Measurements from ENCODE around the gene SF3B6. TPM values are rescaled to one million over a fixed set of nuclear protein-coding genes. Genes with fewer than 3 reads are reported as not detected.

SF3B6 gene
- total and polyA plus RNA-seq, 12 donors: 29.2 to 81.7 (median 57.4) TPM

GRCh38 chr2:24050041-24050979 lies 25.8 kb downstream of the SF3B6 start:
- DNase-seq (peak; percentile 9 to 36), ATAC-seq (peak in 6 of 8 donors; percentile 1 to 24 (median 6))
- H3K4me1 ChIP-seq: peaks cover 0 to 38% (median 29%) of the 10 kb centered on the region in 9 donors
- intact Hi-C loops (cut with DNase I): loop anchor here in 1 of 10 donors (10.0 kb wide), 1 partner anchor 116 kb away; no protein-coding TSS in a partner anchor
- TF ChIP-seq CTCF (IDR thresholded peaks at IDR 0.05): no peak
- H3K27ac ChIP-seq: peak overlapping the region in 9 of 10 donors; percentile 39 to 79 (median 58)
- 3% methylated on average over 46 to 47 of the region's 47 CpGs for WGBS, 2 donors
- peaks cover 0 to 22% (median 0%) of the 10 kb centered on the region in 7 donors for H3K27me3 ChIP-seq
- H3K9me3 ChIP-seq: no peaks in the 10 kb centered on the region
- H3K36me3 ChIP-seq: no peaks in the 10 kb centered on the region
- H3K4me3 ChIP-seq: peak overlapping the region; percentile 59 to 93 (median 76)

- no peak for TF ChIP-seq CTCF (IDR thresholded peaks at IDR 0.05)
- peak within 1 kb of the TSS; percentile 59 to 93 (median 76) for H3K4me3 ChIP-seq
Measured at GRCh38 chr2:24049485-24050021, 26.6 kb downstream of the SF3B6 start, which contains the start of gene FKBP1B. TSS of gene FKBP1B (plus strand) at chr2:24049741. CDS start at chr2:24049850, 109 bp downstream.

GRCh38 chr2:24048769-24049484 lies 27.2 kb downstream of the SF3B6 start:
- Histone ChIP-seq H3K4me3 (peak overlapping the region; percentile 59 to 93 (median 76)), H3K9me3 (no peaks in the 10 kb centered on the region), H3K4me1 (peaks cover 0 to 38% (median 29%) of the 10 kb centered on the region in 9 donors), H3K27me3 (peaks cover 0 to 22% (median 0%) of the 10 kb centered on the region in 7 donors), H3K27ac (peak overlapping the region in 2 of 10 donors; percentile 44 to 68), H3K36me3 (no peaks in the 10 kb centered on the region)
- WGBS, 2 donors: 18 to 24% methylated on average over 23 of the region's 23 CpGs
- DNase-seq: no peak
- intact Hi-C loops (cut with DNase I): loop anchor here in 2 of 10 donors (5.0 to 10.0 kb wide), 2 partner anchors 33 to 124 kb away; partner anchors contain the start of genes ATAD2B (in 1 of the 2) and TP53I3 (in 1 of the 2)
- no peak for ATAC-seq
- no peak for TF ChIP-seq CTCF (IDR thresholded peaks at IDR 0.05)

More at GRCh38 chr2:24049485-24050021, 26.6 kb downstream of the SF3B6 start, which contains the start of gene FKBP1B:
- 1% methylated on average over 50 to 52 of the region's 52 CpGs for WGBS, 2 donors
- DNase-seq: peak; percentile 23 to 66
- peak; percentile 12 to 57 (median 34) for ATAC-seq
- peak within 1 kb of the TSS in 9 of 10 donors; percentile 39 to 79 (median 58) for H3K27ac ChIP-seq
- H3K27me3 ChIP-seq: peaks cover 0 to 22% (median 0%) of the 10 kb centered on the region in 7 donors
- no peaks in the 10 kb centered on the region for H3K36me3 ChIP-seq
- no peaks in the 10 kb centered on the region for H3K9me3 ChIP-seq
- intact Hi-C loops (cut with DNase I): loop anchor here in 3 of 10 donors (5.0 to 10.0 kb wide), 3 partner anchors 33 to 125 kb away; partner anchors contain the start of genes ATAD2B (in 1 of the 3) and TP53I3 (in 1 of the 3)
- H3K4me1 ChIP-seq: peaks cover 0 to 38% (median 29%) of the 10 kb centered on the region in 9 donors
